K562 (cell line): Measurements from ENCODE around the gene SEC24B. TPM values are rescaled to one million over a fixed set of nuclear protein-coding genes. Genes with fewer than 3 reads are reported as not detected.

Source experiments
- ATAC-seq: fragments of 200-7000 bp; cut with Tn5 transposase; 3 replicates; pipeline ENCODE4 v1.9.1; 2020; ENCODE audit warnings: moderate library complexity
- BruUV-seq: library from RNA; stranded (reverse); fragments of 400-500 nt; replicated peaks from 2 replicates; lab custom pipeline; 2021; lab: Mats Ljungman, UMichigan
- CTCF ChIA-PET: fragments of 300-600 bp; formaldehyde crosslinking; extraction: SDS; loops from one replicate; lab custom pipeline; 2021; ENCODE audit warnings: low intra/inter-chr PET ratio; lab: Yijun Ruan, JAX
- POLR2A ChIA-PET: fragments of 300-600, 350-650 bp; sonication (Branson Sonifier 250); formaldehyde crosslinking; extraction: SDS; loops from one replicate; lab custom pipeline; 2021; ENCODE audit warnings: antibody characterized with exemption, inconsistent platforms; lab: Yijun Ruan, JAX
- DNase-seq, 4 experiments: peaks; one replicate each; pipeline versions ENCODE4 v3.0.0 to v3.0.0-alpha.2; 2011 to 2018; ENCODE audit warnings: low spot score in 3 of 4, mixed read lengths in 3 of 4; ENCODE audit errors: extremely low read depth in 1 of 4
- FAIRE-seq: peaks from 2 replicates; lab custom pipeline; 2011; peaks lifted over from hg19 to GRCh38; lab: Jason Lieb, UNC
- H2AFZ ChIP-seq: 2 replicates; pipeline ENCODE4 v1.6.0; 2011; ENCODE audit warnings: low read depth, low read length, control low read depth, inconsistent platforms
- H3K27ac ChIP-seq: fragments of 200-600 bp; 3 replicates; pipeline ENCODE4 v1.8.0; 2011; ENCODE audit warnings: low read depth, mild to moderate bottlenecking, control low read depth, inconsistent platforms, low read length, moderate library complexity, mixed read lengths; ENCODE audit errors: extremely low read depth
- H3K27me3 ChIP-seq, 2 experiments: fragments of 300-600 bp in 1 of 2; 2 replicates in 1 of 2; 3 replicates in 1 of 2; pipeline versions ENCODE4 v1.6.0 to v1.8.0; 2011; ENCODE audit warnings: inconsistent platforms in 2 of 2, low read length in 2 of 2, mild to moderate bottlenecking in 1 of 2, mixed read lengths in 1 of 2, moderate library complexity in 1 of 2; ENCODE audit not compliant: control insufficient read depth in 2 of 2, insufficient read depth in 2 of 2
- H3K36me3 ChIP-seq: fragments of 300-600 bp; 3 replicates; pipeline ENCODE4 v1.8.0; 2011; ENCODE audit warnings: mild to moderate bottlenecking, low read length, inconsistent platforms; ENCODE audit not compliant: control insufficient read depth, insufficient read depth
- H3K4me1 ChIP-seq, 2 experiments: fragments of 200-600 bp in 1 of 2; replicated peaks in 1 of 2; 2 replicates in 1 of 2; 3 replicates in 1 of 2; pipeline versions ENCODE4 v1.5.1 to v1.8.0; 2011; ENCODE audit warnings: inconsistent platforms in 2 of 2, low read length in 2 of 2, mild to moderate bottlenecking in 1 of 2, mixed read lengths in 1 of 2, moderate library complexity in 1 of 2; ENCODE audit not compliant: control insufficient read depth in 2 of 2, insufficient read depth in 2 of 2
- H3K4me2 ChIP-seq: 2 replicates; pipeline ENCODE4 v1.6.1; 2011; ENCODE audit warnings: low read length, control low read depth, inconsistent platforms, mixed read lengths; ENCODE audit not compliant: insufficient read depth
- H3K4me3 ChIP-seq: fragments of 200-600 bp; sonication (generic), shearing (Covaris generic); 2 replicates; pipeline ENCODE4 v1.5.1; 2016; ENCODE audit warnings: control low read depth, inconsistent platforms
- H3K79me2 ChIP-seq: fragments of 200-600 bp; 3 replicates; pipeline ENCODE4 v1.8.0; 2011; ENCODE audit warnings: low read length, inconsistent platforms; ENCODE audit not compliant: control insufficient read depth, insufficient read depth
- H3K9ac ChIP-seq, 2 experiments: 2 replicates each; pipeline versions ENCODE4 v1.6.0 to v1.6.1; 2011; ENCODE audit warnings: low read depth in 2 of 2, low read length in 2 of 2, control low read depth in 1 of 2, inconsistent platforms in 1 of 2, mild to moderate bottlenecking in 1 of 2, mixed read lengths in 1 of 2; ENCODE audit not compliant: insufficient read depth in 1 of 2
- H3K9me1 ChIP-seq: one replicate; pipeline ENCODE4 v1.6.0; 2011; ENCODE audit warnings: inconsistent platforms, mild to moderate bottlenecking, low read length, moderate library complexity; ENCODE audit not compliant: control insufficient read depth, insufficient read depth
- H3K9me3 ChIP-seq: replicated peaks from 2 replicates; pipeline ENCODE4 v1.5.1; 2011; ENCODE audit warnings: low read depth, low read length, inconsistent platforms; ENCODE audit not compliant: control insufficient read depth, insufficient read depth
- H4K20me1 ChIP-seq: replicated peaks from 2 replicates; pipeline ENCODE4 v1.6.1; 2011; ENCODE audit warnings: low read length, inconsistent platforms, mixed read lengths; ENCODE audit not compliant: control insufficient read depth, insufficient read depth
- ELF4 ChIP-seq: fragments of 450-650 bp; formaldehyde crosslinking; IDR thresholded peaks from 2 replicates; pipeline ENCODE4 v1.4.0; 2022; ENCODE audit warnings: missing genetic modification characterization
- FOS ChIP-seq: IDR thresholded peaks from 3 replicates; pipeline ENCODE4 v1.6.1; 2011; ENCODE audit not compliant: insufficient read length; ENCODE audit errors: extremely low read depth
- SP2 ChIP-seq: IDR thresholded peaks from 2 replicates; pipeline ENCODE4 v1.6.1; 2011; ENCODE audit warnings: mild to moderate bottlenecking, low read depth, low read length, moderate library complexity; ENCODE audit not compliant: poor library complexity, severe bottlenecking; ENCODE audit errors: extremely low read depth
- ZEB2 ChIP-seq: fragments of 450-650 bp; IDR thresholded peaks from 2 replicates; pipeline ENCODE4 v1.6.1; 2016
- ZNF347 ChIP-seq: fragments of 450-650 bp; formaldehyde crosslinking; IDR thresholded peaks from 2 replicates; pipeline ENCODE4 v1.4.0; 2020; ENCODE audit warnings: low read depth, mild to moderate bottlenecking, moderate library complexity
- ZNF583 ChIP-seq: fragments of 250-450 bp; sonication (Bioruptor Pico); IDR thresholded peaks from 2 replicates; pipeline ENCODE4 v1.4.0; 2020
- WGBS: fragments of 100-300 bp; shearing (Covaris generic); methylation state at CpG from one replicate; pipeline ENCODE4 v1.1.6; 2016; ENCODE audit warnings: low coverage, mixed read lengths; ENCODE audit not compliant: insufficient coverage; ENCODE audit errors: missing lambda C conversion rate; 5-methylcytosine and 5-hydroxymethylcytosine counted together
- in situ Hi-C: fragments of 300-500 bp; cut with MboI; formaldehyde crosslinking; loops from 4 replicates; pipeline ENCODE4 v1.15.0; 2018; ENCODE audit warnings: inconsistent platforms, mixed read lengths
- intact Hi-C: fragments of 100-400 bp; cut with micrococcal nuclease; formaldehyde crosslinking; loops from 2 replicates; pipeline ENCODE4 v1.14.2; 2022
- polyA plus RNA-seq, 8 experiments: library from polyadenylated mRNA; depleted of rRNA in 4 of 8; stranded (reverse) in 5 of 8; unstranded in 3 of 8; fragments of >200 nt; fragmentation: Nextera tagmentation in 2 of 8; fragmentation: Illumina TruSeq in 1 of 8; extraction: Ambion mirVana in 2 of 8; extraction: Trizol in 1 of 8; gene quantifications; 2 replicates each; pipeline versions ENCODE4 v1.2.1 to v1.2.3, GENCODE V29; 2011 to 2014; ENCODE audit warnings: inconsistent platforms in 1 of 8, missing spikeins in 1 of 8
- total RNA-seq, 7 experiments: library from RNA; depleted of rRNA in 6 of 7; stranded (reverse); fragments of >200 nt in 6 of 7; fragmentation: Illumina TruSeq in 2 of 7; extraction: Trizol in 2 of 7; gene quantifications; 2 replicates each; pipeline versions ENCODE4 v1.2.1 to v1.2.3, GENCODE V29; 2011 to 2021; ENCODE audit warnings: low replicate concordance in 1 of 7
- TF ChIP-seq, protein P1 (sequence below): fragments of 450-650 bp; IDR thresholded peaks from 2 replicates; pipeline ENCODE4 v1.6.1; 2016; ENCODE audit warnings: borderline replicate concordance
- TF ChIP-seq, protein P2 (sequence below): fragments of 250-450 bp; sonication (Bioruptor Pico); IDR thresholded peaks from 2 replicates; pipeline ENCODE4 v1.9.0; 2021; ENCODE audit warnings: mild to moderate bottlenecking, inconsistent platforms

Gene SEC24B
- total and polyA plus RNA-seq, 9 of the 15 experiments (the other 6 are each of a cell fraction or from before 2014, with no cell fraction given) = 6.3 to 46.4 (median 17.1) TPM

DNA sequence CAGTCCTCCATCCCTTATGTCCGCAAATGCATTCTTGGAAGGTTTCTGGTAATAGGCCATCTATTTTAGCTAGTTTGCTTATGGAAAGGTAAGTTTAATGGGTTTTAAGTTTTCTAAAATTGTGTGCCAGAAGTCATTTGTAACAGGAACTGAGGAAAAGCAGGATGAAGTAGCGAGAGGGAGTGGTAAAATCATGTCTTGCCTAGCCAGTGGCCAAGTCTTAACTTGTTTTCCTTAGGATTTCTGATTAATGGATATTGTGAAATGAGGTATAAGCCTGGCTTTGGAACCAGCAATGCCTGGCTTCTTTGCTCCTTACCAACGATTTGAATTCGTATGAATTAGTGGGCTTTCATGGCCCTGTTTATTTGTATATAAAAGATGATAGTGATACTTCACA, 7.3 kb downstream of the SEC24B start (continued):
- TF ChIP-seq, protein P1, sequence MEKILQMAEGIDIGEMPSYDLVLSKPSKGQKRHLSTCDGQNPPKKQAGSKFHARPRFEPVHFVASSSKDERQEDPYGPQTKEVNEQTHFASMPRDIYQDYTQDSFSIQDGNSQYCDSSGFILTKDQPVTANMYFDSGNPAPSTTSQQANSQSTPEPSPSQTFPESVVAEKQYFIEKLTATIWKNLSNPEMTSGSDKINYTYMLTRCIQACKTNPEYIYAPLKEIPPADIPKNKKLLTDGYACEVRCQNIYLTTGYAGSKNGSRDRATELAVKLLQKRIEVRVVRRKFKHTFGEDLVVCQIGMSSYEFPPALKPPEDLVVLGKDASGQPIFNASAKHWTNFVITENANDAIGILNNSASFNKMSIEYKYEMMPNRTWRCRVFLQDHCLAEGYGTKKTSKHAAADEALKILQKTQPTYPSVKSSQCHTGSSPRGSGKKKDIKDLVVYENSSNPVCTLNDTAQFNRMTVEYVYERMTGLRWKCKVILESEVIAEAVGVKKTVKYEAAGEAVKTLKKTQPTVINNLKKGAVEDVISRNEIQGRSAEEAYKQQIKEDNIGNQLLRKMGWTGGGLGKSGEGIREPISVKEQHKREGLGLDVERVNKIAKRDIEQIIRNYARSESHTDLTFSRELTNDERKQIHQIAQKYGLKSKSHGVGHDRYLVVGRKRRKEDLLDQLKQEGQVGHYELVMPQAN = no peak
- TF ChIP-seq SP2 (no peak), ZNF583 (CRISPR knock-in tag) (no peak)
- TF ChIP-seq, protein P2, sequence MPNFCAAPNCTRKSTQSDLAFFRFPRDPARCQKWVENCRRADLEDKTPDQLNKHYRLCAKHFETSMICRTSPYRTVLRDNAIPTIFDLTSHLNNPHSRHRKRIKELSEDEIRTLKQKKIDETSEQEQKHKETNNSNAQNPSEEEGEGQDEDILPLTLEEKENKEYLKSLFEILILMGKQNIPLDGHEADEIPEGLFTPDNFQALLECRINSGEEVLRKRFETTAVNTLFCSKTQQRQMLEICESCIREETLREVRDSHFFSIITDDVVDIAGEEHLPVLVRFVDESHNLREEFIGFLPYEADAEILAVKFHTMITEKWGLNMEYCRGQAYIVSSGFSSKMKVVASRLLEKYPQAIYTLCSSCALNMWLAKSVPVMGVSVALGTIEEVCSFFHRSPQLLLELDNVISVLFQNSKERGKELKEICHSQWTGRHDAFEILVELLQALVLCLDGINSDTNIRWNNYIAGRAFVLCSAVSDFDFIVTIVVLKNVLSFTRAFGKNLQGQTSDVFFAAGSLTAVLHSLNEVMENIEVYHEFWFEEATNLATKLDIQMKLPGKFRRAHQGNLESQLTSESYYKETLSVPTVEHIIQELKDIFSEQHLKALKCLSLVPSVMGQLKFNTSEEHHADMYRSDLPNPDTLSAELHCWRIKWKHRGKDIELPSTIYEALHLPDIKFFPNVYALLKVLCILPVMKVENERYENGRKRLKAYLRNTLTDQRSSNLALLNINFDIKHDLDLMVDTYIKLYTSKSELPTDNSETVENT (CRISPR knock-in tag) = no peak

DNA sequence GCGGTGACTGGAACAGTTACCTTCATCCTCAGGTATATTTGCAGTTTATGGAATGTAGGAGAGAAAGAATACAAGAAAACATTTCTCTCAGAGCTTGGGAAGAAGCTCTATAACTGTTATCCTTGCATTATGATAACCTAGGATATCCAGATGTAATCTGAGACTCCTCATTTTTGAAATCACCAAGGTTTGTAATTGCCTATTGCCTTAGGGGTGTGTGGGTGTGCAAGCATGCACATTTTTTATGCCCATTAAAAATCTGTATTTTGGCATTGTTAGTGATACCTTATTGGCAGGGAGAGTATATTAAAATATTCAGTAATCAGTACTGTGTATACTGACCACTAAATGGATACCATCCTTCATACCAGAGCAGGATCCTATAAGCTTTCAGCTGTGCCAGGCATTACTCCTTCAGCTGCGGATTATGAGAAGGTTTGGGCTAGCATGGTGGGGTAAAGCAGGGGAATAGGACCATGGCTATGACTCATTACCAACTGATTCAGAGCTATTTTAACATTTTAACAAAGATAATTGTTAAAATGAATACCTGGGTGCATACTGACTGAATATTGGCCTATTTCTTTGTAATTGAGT, 8.3 kb downstream of the SEC24B start:
- ChIA-PET CTCF (no interaction called here), POLR2A (interaction anchor here (0.5 to 1.1 kb wide), 2 partner anchors 20 to 218 kb away, joined by 3 read pairs; no protein-coding TSS in a partner anchor)
- Histone ChIP-seq H3K27me3 (no peaks in the 10 kb centered on the region), H3K4me3 (no peak overlapping the region), H3K9ac (no peak overlapping the region), H3K9me3 (no peaks in the 10 kb centered on the region), H2AFZ (no peak overlapping the region), H3K27ac (no peak overlapping the region), H4K20me1 (no peaks in the 10 kb centered on the region; the same call in none of the 2 replicates), H3K9me1 (no peaks in the 10 kb centered on the region), H3K36me3 (peaks cover 19% of the 10 kb centered on the region; the same call in 2 of the 3 replicates), H3K4me1 (peaks cover 0 to 6% of the 10 kb centered on the region in 2 experiments; a peak in 2 of 5 replicates), H3K4me2 (no peak overlapping the region), H3K79me2 (peaks cover 93% of the 10 kb centered on the region)
- DNase-seq (no peak), FAIRE-seq (no peak), ATAC-seq (no peak)
- intact Hi-C loops = no loop called here
- BruUV-seq = no TSS peak
- in situ Hi-C loops = no loop called here
- WGBS = 80% methylated on average over 2 of the region's 2 CpGs
- TF ChIP-seq ZNF347 (CRISPR knock-in tag) = no peak
- no peak for TF ChIP-seq FOS
- TF ChIP-seq ELF4 (CRISPR knock-in tag) = no peak
- TF ChIP-seq ZEB2 = no peak
